Aortic smooth muscle cell (primary cell): ENCODE results near the gene PRKCE. TPM values are rescaled to one million over a fixed set of nuclear protein-coding genes. Genes with fewer than 3 reads are reported as not detected.

Experiments used
- total RNA-seq: library from RNA; depleted of rRNA; stranded (reverse); fragments of >200 nt; gene quantifications from 2 replicates; pipeline ENCODE4 v1.2.3, GENCODE V29; 2014

The PRKCE gene
- total RNA-seq, result 6.9 and 10.8 TPM in 2 replicates

DNA sequence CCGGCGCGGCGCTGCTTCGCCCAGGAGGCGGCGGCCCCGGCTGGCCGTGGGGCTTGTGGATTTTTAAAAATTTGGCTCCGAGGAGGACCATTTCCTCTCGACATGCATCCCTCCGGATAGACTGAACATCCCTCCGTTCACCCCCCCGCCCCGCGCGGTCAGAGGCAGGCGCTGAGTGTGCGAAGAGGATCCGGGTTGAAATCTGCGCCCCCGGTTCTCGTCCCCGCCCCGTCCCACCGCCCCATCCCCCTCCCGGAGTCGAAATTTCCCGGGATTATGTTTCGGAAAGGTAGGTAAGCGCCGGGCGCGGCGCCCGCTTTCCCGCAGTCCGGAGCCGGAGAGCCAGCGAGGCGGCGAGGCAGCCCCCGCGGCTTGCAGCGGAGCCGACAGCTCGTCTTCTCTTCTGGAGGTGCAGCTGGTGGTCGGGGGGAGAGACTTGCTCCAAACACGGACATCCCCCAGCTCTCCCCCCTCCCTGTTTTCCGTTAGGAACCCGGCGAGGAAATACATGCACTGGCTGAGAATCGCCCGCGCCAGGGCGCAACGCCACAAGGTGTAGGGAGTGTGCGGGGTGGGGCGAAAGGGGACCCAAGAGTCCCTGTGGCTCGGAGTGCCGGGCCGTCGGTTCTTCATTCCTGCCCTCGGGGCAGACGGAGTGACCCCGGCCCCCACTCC, at the start of gene PRKCE:
Gene PRKCE (plus strand): TSS at position 261 of the 675 bp plus-strand sequence.

DNA sequence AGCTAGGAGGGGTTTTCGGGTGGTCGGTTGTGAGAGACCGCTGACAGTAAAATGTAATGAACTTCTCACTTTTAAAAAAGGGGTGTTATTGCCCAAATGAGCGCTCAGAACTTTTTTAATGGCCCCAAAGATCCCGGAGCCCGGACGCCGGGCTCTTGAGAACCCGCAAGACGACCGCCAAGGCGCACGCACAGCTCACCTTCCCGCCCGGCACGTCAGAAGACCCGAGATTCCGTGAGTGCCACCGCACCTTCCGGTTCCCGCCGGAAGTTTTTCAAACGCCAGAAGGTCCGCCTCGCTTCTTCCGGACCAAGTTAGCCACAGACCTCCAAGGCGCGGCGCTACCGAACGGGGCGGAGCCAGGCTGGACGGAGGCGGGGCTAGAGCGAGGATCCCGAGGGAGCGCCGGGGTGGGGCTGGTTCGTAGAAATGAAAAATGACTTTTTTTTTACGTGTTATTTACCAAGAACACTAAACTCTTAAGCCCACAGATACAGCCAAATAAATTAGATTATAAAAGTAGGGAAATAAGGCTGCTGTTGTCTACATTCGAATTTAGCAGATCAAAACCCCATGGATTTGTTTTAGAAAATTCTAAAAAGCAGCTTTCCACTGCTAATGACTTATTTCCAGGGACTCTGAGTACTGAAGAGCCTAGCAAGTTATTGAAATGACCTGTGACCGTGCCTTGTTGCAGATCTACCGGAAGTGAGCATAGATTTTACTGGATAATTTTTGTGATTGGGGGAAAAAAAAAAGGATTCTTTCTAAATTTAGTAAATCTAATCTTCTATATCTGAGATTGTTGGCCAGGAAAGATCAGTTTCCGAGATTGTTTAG, 40.2 kb upstream of the PRKCE start, which contains the start of gene SRBD1:
Gene SRBD1 (minus strand): TSS at position 248 of the 840 bp plus-strand sequence. CDS start 5,826 bp downstream, outside the sequence.

Other genes with a start within 250 kb of the PRKCE start
- 17.4 and 19.4 TPM in 2 replicates for gene SRBD1, start 40.4 kb upstream of the PRKCE start, total RNA-seq